Astrocyte (in vitro differentiated cells and primary cell): ENCODE measurements around the gene TRIM63. TPM values are rescaled to one million over a fixed set of nuclear protein-coding genes. Genes with fewer than 3 reads are reported as not detected.

Source experiments
- DNase-seq: peaks from one replicate; pipeline ENCODE4 v3.0.0-alpha.2; 2010; ENCODE audit warnings: low read depth
- FAIRE-seq: peaks from 2 replicates; lab custom pipeline; 2011; peaks lifted over from hg19 to GRCh38; lab: Jason Lieb, UNC
- H2AFZ ChIP-seq: 2 replicates; pipeline ENCODE4 v1.6.0; 2012; ENCODE audit warnings: low read depth, low read length, inconsistent platforms
- H3K27ac ChIP-seq: 2 replicates; pipeline ENCODE4 v1.5.1; 2011; ENCODE audit warnings: low read depth, low read length, inconsistent platforms
- H3K27me3 ChIP-seq: 2 replicates; pipeline ENCODE4 v1.6.0; 2011; ENCODE audit warnings: low read length, inconsistent platforms; ENCODE audit not compliant: insufficient read depth
- H3K36me3 ChIP-seq: 2 replicates; pipeline ENCODE4 v1.5.1; 2011; ENCODE audit warnings: low read length, inconsistent platforms; ENCODE audit not compliant: insufficient read depth
- H3K4me1 ChIP-seq: 2 replicates; pipeline ENCODE4 v1.5.1; 2011; ENCODE audit warnings: low read length, inconsistent platforms; ENCODE audit not compliant: insufficient read depth
- H3K4me2 ChIP-seq: 2 replicates; pipeline ENCODE4 v1.6.0; 2012; ENCODE audit warnings: low read length, inconsistent platforms
- H3K4me3 ChIP-seq: 2 replicates; pipeline ENCODE4 v1.5.1; 2011; ENCODE audit warnings: low read depth, mild to moderate bottlenecking, low read length, inconsistent platforms; ENCODE audit not compliant: insufficient read depth
- H3K79me2 ChIP-seq: 2 replicates; pipeline ENCODE4 v1.6.0; 2012; ENCODE audit warnings: mild to moderate bottlenecking, low read length, inconsistent platforms; ENCODE audit not compliant: insufficient read depth
- H3K9ac ChIP-seq: 2 replicates; pipeline ENCODE4 v1.6.0; 2012; ENCODE audit warnings: mild to moderate bottlenecking, low read length, inconsistent platforms
- H3K9me3 ChIP-seq: 2 replicates; pipeline ENCODE4 v1.5.1; 2012; ENCODE audit warnings: low read depth, mild to moderate bottlenecking, low read length, inconsistent platforms; ENCODE audit not compliant: insufficient read depth
- H4K20me1 ChIP-seq: 2 replicates; pipeline ENCODE4 v1.6.0; 2012; ENCODE audit warnings: low read length, inconsistent platforms; ENCODE audit not compliant: insufficient read depth
- H3K27ac Mint-ChIP-seq: one replicate; pipeline ENCODE4 v1.8.0; 2021; ENCODE audit warnings: mild to moderate bottlenecking, mixed read lengths; ENCODE audit not compliant: unreplicated experiment
- H3K27me3 Mint-ChIP-seq: one replicate; pipeline ENCODE4 v1.8.0; 2021; ENCODE audit warnings: low read depth, mixed read lengths; ENCODE audit not compliant: unreplicated experiment
- H3K36me3 Mint-ChIP-seq: one replicate; pipeline ENCODE4 v1.8.0; 2021; ENCODE audit warnings: low read depth, mixed read lengths; ENCODE audit not compliant: unreplicated experiment
- H3K4me1 Mint-ChIP-seq: one replicate; pipeline ENCODE4 v1.8.0; 2021; ENCODE audit warnings: low read depth, mixed read lengths; ENCODE audit not compliant: unreplicated experiment
- H3K4me3 Mint-ChIP-seq: one replicate; pipeline ENCODE4 v1.8.0; 2021; ENCODE audit warnings: mild to moderate bottlenecking, moderate library complexity, mixed read lengths; ENCODE audit not compliant: unreplicated experiment
- H3K9me3 Mint-ChIP-seq: one replicate; pipeline ENCODE4 v1.8.0; 2021; ENCODE audit warnings: mild to moderate bottlenecking, mixed read lengths; ENCODE audit not compliant: unreplicated experiment
- EZH2 ChIP-seq: IDR thresholded peaks from 2 replicates; pipeline ENCODE4 v1.6.1; 2012; ENCODE audit warnings: mild to moderate bottlenecking, low read length, inconsistent platforms; ENCODE audit not compliant: insufficient read depth
- total RNA-seq: library from RNA; stranded (reverse); gene quantifications from 2 replicates; pipeline ENCODE4 v1.2.1, GENCODE V29; 2021
- TF ChIP-seq, protein P1 (sequence below): IDR thresholded peaks from 2 replicates; pipeline ENCODE4 v1.5.1; 2011; ENCODE audit warnings: low read depth, mild to moderate bottlenecking, inconsistent platforms, low read length, moderate library complexity; ENCODE audit not compliant: insufficient read depth

The TRIM63 gene
- total RNA-seq, 1 donor from 2014 or later = not detected

DNA sequence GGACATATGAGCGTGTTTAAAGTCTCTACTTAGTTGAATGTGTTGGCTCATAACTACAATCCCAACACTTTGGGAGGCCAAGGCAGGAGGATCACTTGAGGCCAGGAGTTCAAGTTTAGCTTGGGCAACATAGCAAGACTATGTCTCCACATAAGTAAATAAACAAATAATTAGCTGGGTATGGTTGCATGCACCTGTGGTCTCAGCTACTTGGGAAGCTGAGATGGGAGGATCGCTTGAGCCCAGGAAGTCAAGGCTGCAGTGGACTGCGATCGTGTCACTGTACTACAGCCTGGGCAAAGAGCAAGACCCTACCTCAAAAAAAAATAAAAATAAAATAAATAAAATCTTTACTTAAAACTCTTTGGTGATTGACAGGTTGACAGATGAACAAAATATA lies 31.2 kb upstream of the TRIM63 start:
- peaks cover 4% of the 10 kb centered on the region for H3K27me3 Mint-ChIP-seq
- no peak for DNase-seq

DNA sequence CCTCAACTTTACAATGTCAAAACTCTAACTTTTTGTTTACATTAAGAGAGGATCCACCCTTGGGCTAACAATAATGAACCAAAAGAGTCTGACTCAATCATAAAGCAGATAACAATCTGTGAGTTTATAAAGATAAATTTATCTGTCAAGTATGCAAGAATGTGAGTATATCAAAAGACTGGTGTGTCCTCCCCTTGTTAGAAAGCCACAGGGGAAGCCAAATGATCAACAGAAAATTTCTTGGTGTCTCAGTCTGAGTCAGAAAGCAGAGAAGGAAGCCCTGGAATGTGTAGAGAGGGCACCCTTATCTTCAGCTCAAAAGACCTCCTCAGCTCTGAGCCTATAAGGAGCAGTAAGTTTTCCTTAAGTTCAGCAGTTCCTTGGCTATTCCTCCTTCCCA lies 30.3 kb upstream of the TRIM63 start:
- Histone ChIP-seq H3K9me3 (no peaks in the 10 kb centered on the region), H3K27me3 (peaks cover 12% of the 10 kb centered on the region), H3K4me3 (no peak overlapping the region), H3K9ac (no peak overlapping the region), H3K4me2 (peak overlapping the region; percentile 77), H3K36me3 (no peaks in the 10 kb centered on the region), H2AFZ (no peak overlapping the region), H4K20me1 (no peaks in the 10 kb centered on the region), H3K4me1 (peaks cover 32% of the 10 kb centered on the region), H3K79me2 (no peaks in the 10 kb centered on the region), H3K27ac (no peak overlapping the region)
- FAIRE-seq = peak; percentile 81
- TF ChIP-seq, protein P1, sequence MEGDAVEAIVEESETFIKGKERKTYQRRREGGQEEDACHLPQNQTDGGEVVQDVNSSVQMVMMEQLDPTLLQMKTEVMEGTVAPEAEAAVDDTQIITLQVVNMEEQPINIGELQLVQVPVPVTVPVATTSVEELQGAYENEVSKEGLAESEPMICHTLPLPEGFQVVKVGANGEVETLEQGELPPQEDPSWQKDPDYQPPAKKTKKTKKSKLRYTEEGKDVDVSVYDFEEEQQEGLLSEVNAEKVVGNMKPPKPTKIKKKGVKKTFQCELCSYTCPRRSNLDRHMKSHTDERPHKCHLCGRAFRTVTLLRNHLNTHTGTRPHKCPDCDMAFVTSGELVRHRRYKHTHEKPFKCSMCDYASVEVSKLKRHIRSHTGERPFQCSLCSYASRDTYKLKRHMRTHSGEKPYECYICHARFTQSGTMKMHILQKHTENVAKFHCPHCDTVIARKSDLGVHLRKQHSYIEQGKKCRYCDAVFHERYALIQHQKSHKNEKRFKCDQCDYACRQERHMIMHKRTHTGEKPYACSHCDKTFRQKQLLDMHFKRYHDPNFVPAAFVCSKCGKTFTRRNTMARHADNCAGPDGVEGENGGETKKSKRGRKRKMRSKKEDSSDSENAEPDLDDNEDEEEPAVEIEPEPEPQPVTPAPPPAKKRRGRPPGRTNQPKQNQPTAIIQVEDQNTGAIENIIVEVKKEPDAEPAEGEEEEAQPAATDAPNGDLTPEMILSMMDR = no peak
- no peak for TF ChIP-seq EZH2
- Mint-ChIP-seq H3K36me3 (no peaks in the 10 kb centered on the region), H3K27me3 (peaks cover 6% of the 10 kb centered on the region), H3K27ac (no peak overlapping the region), H3K4me3 (no peak overlapping the region), H3K9me3 (no peaks in the 10 kb centered on the region), H3K4me1 (peaks cover 17% of the 10 kb centered on the region)
- peak; percentile 71 for DNase-seq

More for the DNA sequence above, 31.2 kb upstream of the TRIM63 start:
- H3K9me3 Mint-ChIP-seq = no peaks in the 10 kb centered on the region
- H3K79me2 ChIP-seq = no peaks in the 10 kb centered on the region
- no peak overlapping the region for H2AFZ ChIP-seq
- no peak overlapping the region for H3K9ac ChIP-seq
- H3K4me3 Mint-ChIP-seq = no peak overlapping the region
- no peaks in the 10 kb centered on the region for H3K36me3 Mint-ChIP-seq
- H3K27me3 ChIP-seq = peaks cover 8% of the 10 kb centered on the region
- peaks cover 20% of the 10 kb centered on the region for H3K4me1 Mint-ChIP-seq
- no peak overlapping the region for H3K4me2 ChIP-seq
- no peak for FAIRE-seq
- H3K4me1 ChIP-seq = peaks cover 35% of the 10 kb centered on the region
- no peaks in the 10 kb centered on the region for H4K20me1 ChIP-seq
- no peaks in the 10 kb centered on the region for H3K9me3 ChIP-seq
- H3K4me3 ChIP-seq = no peak overlapping the region
- H3K27ac Mint-ChIP-seq = no peak overlapping the region
- TF ChIP-seq, protein P1 = no peak
- no peak for TF ChIP-seq EZH2
- H3K27ac ChIP-seq = no peak overlapping the region
- H3K36me3 ChIP-seq = no peaks in the 10 kb centered on the region

DNA sequence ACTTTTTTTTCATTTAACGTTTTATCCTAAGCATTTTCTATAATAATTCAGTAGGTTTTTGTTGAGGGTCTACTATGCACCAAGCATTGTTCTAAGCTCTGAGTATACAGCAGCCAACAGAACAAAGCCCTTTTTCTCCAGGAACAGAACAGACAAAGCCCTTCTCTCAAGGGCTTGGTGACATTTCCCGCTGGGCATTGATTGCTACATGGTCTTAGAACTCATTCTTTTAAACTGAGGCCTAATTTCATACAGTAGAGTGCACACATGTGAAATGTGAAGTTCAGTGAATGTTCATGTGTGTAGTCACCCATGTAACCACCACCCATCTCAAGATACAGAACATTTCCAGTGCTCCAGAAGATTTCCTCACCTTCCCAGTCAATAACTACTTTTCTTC lies 29.0 kb upstream of the TRIM63 start:
- no peaks in the 10 kb centered on the region for H3K36me3 ChIP-seq
- H3K27ac ChIP-seq = no peak overlapping the region
- peaks cover 10% of the 10 kb centered on the region for H3K27me3 Mint-ChIP-seq
- H3K9ac ChIP-seq = no peak overlapping the region
- H3K27ac Mint-ChIP-seq = no peak overlapping the region
- no peak overlapping the region for H3K4me3 Mint-ChIP-seq
- no peaks in the 10 kb centered on the region for H3K36me3 Mint-ChIP-seq
- H3K4me2 ChIP-seq = no peak overlapping the region
- no peaks in the 10 kb centered on the region for H3K9me3 ChIP-seq
- no peaks in the 10 kb centered on the region for H4K20me1 ChIP-seq
- H2AFZ ChIP-seq = no peak overlapping the region
- H3K9me3 Mint-ChIP-seq = no peaks in the 10 kb centered on the region
- no peaks in the 10 kb centered on the region for H3K79me2 ChIP-seq
- peaks cover 12% of the 10 kb centered on the region for H3K27me3 ChIP-seq
- H3K4me1 Mint-ChIP-seq = peaks cover 8% of the 10 kb centered on the region
- FAIRE-seq = peak; percentile 9
- peaks cover 21% of the 10 kb centered on the region for H3K4me1 ChIP-seq
- H3K4me3 ChIP-seq = no peak overlapping the region
- no peak for DNase-seq
- TF ChIP-seq EZH2 = no peak
- TF ChIP-seq, protein P1 = no peak
